ENCODE results near the gene ARID5A. TPM values are rescaled to one million over a fixed set of nuclear protein-coding genes. Genes with fewer than 3 reads are reported as not detected.
"Not testable (repeated sequence)": the region's sequence is repeated elsewhere in the genome, so short reads cannot be mapped to it uniquely, and the experiment has no call there.

ARID5A gene
- total RNA-seq, 5 donors from 2014 or later (not counting 1 experiment from before 2014, with no cell fraction given) = 105 to 140 (median 116) TPM

DNA sequence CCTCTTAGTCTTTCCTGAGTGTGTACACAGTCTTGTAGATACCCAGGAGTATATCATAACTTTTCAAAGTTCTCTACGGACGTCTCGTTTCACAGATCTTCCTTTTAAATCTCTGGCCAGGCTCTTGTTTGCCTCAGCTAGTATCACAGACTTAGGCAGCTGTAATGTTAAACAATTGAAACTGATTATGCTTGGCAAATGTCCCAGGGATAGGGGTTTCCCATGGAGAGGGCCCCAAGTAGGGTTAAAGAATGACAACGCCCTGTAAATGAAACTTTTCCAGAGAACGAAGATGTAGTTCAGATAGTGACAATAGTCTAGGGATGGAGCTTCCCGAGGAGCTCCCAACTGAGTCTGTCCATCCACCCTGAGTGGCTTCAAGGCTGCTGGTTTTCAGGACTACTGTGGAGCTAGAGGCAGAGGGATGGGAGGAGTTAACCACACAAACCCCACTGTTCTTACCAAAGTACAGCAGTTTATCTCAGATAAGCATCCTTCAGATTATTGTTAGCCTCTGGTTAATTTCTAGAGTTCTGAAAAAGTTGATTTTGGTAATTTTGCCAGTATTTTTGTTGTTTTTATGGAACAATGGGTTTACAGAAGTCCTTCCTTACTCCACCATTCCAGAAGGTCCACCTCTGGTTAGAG is 40.4 kb upstream of the ARID5A start:
- no peaks in the 10 kb centered on the region for H3K36me3 ChIP-seq (ENCODE audit: control insufficient read depth in 2 of 2, extremely low read depth in 1 of 2, insufficient read depth in 1 of 2, low read length in 1 of 2)
- POLR2A ChIA-PET = interaction anchor here in 1 of 2 donors (0.6 kb wide), 1 partner anchor 307 kb away, joined by 3 read pairs; no protein-coding TSS in a partner anchor
- H3K27me3 Mint-ChIP-seq = no peaks in the 10 kb centered on the region

DNA sequence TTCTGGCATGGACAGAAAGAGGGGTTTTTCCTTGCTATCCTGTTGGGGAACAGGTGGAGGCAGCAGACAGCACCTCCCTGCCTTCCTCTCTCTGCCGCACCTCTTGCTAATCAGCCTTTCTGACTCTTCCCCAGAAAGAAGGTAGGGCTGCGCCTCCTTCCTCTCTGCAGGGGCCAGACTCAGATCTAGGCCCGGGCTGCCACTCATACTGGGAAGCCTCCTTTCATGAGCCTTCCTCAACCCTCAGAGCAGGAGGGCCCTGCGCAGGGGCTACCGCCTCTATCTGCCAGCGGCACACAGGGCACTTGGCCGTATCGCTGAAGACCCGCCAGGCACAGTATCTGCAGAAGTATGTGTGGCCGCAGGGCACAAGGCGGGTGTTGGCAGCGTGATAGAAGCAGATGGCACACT is 38.5 kb upstream of the ARID5A start:
- POLR2A ChIA-PET = no interaction called here
- H3K4me3 Mint-ChIP-seq = no peak overlapping the region
- 88% methylated on average over 9 of the region's 12 CpGs for WGBS (ENCODE audit: insufficient coverage)

More for the DNA sequence above, 40.4 kb upstream of the ARID5A start:
- CTCF ChIA-PET = interaction anchor here in 1 of 2 donors (0.6 kb wide), 1 partner anchor 9 kb away, joined by 3 read pairs; no protein-coding TSS in a partner anchor
- Histone ChIP-seq H3K4me3 (ENCODE audit: control insufficient read depth in 1 of 2, extremely low read depth in 1 of 2, low read length in 1 of 2) (no peak overlapping the region), H3K4me1 (ENCODE audit: control insufficient read depth in 1 of 2, extremely low read depth in 1 of 2, insufficient read depth in 2 of 2, low read length in 2 of 2) (no peaks in the 10 kb centered on the region), H3K27ac (ENCODE audit: low read length) (no peak overlapping the region), H3K27me3 (replicated peaks in 1 of 2; ENCODE audit: control insufficient read depth in 2 of 2, extremely low read depth in 1 of 2, insufficient read depth in 2 of 2, low read length in 1 of 2) (peaks cover 0 to 7% of the 10 kb centered on the region in 2 experiments), H3K9me3 (no peaks in the 10 kb centered on the region)
- peaks cover 7 to 18% (median 11%) of the 10 kb centered on the region in 3 donors for H3K9me3 Mint-ChIP-seq
- H3K27ac Mint-ChIP-seq = no peak overlapping the region
- H3K4me1 Mint-ChIP-seq = peaks cover 1 to 3% (median 3%) of the 10 kb centered on the region in 3 donors
- no peak overlapping the region for H3K4me3 Mint-ChIP-seq
- 94% methylated on average over 4 of the region's 6 CpGs for whole genome bisulfite sequencing (ENCODE audit: insufficient coverage)
- ATAC-seq (replicated peaks in 1 of 4) (no peak), DNase-seq (no peak)
- H3K36me3 Mint-ChIP-seq = peaks cover 15% of the 10 kb centered on the region

DNA sequence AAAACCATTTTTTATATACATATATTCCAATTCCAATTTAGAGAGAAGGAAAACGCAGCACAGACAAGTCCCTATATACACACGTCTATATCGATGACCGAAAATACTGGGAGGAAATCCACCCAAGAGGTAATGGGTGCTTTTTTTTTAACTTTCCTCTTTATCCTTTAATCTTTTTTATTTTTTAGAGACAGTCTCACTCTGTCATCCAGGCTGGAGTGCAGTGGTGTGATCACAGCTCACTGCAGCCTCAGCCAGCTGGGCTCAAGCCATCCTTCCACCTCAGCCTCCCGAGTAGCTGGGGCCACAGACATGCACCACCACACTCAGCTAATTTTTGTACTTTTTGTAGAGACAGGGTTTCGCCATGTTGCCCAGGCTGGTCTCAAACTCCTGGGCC is 37.9 kb upstream of the ARID5A start:
- H3K36me3 ChIP-seq (ENCODE audit: control insufficient read depth in 2 of 2, extremely low read depth in 1 of 2, insufficient read depth in 1 of 2, low read length in 1 of 2); H3K4me3 Mint-ChIP-seq; H3K27me3 Mint-ChIP-seq; ATAC-seq (replicated peaks in 1 of 4); H3K27ac ChIP-seq (ENCODE audit: low read length); POLR2A ChIA-PET; DNase-seq; CTCF ChIA-PET; H3K27ac Mint-ChIP-seq; H3K9me3 ChIP-seq; H3K4me3 ChIP-seq (ENCODE audit: control insufficient read depth in 1 of 2, extremely low read depth in 1 of 2, low read length in 1 of 2): not testable (repeated sequence)
- WGBS (ENCODE audit: insufficient coverage) = no CpG with 5 or more reads among the region's 6 CpGs
- Mint-ChIP-seq H3K4me1 (peaks cover 14 to 15% (median 15%) of the 10 kb centered on the region in 3 donors), H3K36me3 (peaks cover 15% of the 10 kb centered on the region), H3K9me3 (peaks cover 7 to 18% (median 11%) of the 10 kb centered on the region in 3 donors)
- peaks cover 0 to 27% of the 10 kb centered on the region in 2 experiments for H3K27me3 ChIP-seq (replicated peaks in 1 of 2; ENCODE audit: control insufficient read depth in 2 of 2, extremely low read depth in 1 of 2, insufficient read depth in 2 of 2, low read length in 1 of 2)
- peaks cover 3 to 14% of the 10 kb centered on the region in 2 experiments for H3K4me1 ChIP-seq (ENCODE audit: control insufficient read depth in 1 of 2, extremely low read depth in 1 of 2, insufficient read depth in 2 of 2, low read length in 2 of 2)

More for the DNA sequence above, 38.5 kb upstream of the ARID5A start:
- Histone ChIP-seq H3K4me3 (ENCODE audit: control insufficient read depth in 1 of 2, extremely low read depth in 1 of 2, low read length in 1 of 2) (no peak overlapping the region), H3K36me3 (ENCODE audit: control insufficient read depth in 2 of 2, extremely low read depth in 1 of 2, insufficient read depth in 1 of 2, low read length in 1 of 2) (no peaks in the 10 kb centered on the region), H3K27ac (ENCODE audit: low read length) (no peak overlapping the region), H3K9me3 (no peaks in the 10 kb centered on the region), H3K4me1 (ENCODE audit: control insufficient read depth in 1 of 2, extremely low read depth in 1 of 2, insufficient read depth in 2 of 2, low read length in 2 of 2) (peaks cover 3 to 14% of the 10 kb centered on the region in 2 experiments), H3K27me3 (replicated peaks in 1 of 2; ENCODE audit: control insufficient read depth in 2 of 2, extremely low read depth in 1 of 2, insufficient read depth in 2 of 2, low read length in 1 of 2) (peaks cover 0 to 22% of the 10 kb centered on the region in 2 experiments)
- H3K4me1 Mint-ChIP-seq = peaks cover 14 to 15% (median 15%) of the 10 kb centered on the region in 3 donors
- peaks cover 15% of the 10 kb centered on the region for H3K36me3 Mint-ChIP-seq
- no peak for DNase-seq
- H3K27me3 Mint-ChIP-seq = peaks cover 0 to 3% of the 10 kb centered on the region in 2 donors
- CTCF ChIA-PET = interaction anchor here in 1 of 2 donors (0.5 kb wide), 1 partner anchor 374 kb away, joined by 4 read pairs; no protein-coding TSS in a partner anchor
- no peak overlapping the region for H3K27ac Mint-ChIP-seq
- H3K9me3 Mint-ChIP-seq = peaks cover 7 to 18% (median 11%) of the 10 kb centered on the region in 3 donors
- no peak for ATAC-seq (replicated peaks in 1 of 4)

DNA sequence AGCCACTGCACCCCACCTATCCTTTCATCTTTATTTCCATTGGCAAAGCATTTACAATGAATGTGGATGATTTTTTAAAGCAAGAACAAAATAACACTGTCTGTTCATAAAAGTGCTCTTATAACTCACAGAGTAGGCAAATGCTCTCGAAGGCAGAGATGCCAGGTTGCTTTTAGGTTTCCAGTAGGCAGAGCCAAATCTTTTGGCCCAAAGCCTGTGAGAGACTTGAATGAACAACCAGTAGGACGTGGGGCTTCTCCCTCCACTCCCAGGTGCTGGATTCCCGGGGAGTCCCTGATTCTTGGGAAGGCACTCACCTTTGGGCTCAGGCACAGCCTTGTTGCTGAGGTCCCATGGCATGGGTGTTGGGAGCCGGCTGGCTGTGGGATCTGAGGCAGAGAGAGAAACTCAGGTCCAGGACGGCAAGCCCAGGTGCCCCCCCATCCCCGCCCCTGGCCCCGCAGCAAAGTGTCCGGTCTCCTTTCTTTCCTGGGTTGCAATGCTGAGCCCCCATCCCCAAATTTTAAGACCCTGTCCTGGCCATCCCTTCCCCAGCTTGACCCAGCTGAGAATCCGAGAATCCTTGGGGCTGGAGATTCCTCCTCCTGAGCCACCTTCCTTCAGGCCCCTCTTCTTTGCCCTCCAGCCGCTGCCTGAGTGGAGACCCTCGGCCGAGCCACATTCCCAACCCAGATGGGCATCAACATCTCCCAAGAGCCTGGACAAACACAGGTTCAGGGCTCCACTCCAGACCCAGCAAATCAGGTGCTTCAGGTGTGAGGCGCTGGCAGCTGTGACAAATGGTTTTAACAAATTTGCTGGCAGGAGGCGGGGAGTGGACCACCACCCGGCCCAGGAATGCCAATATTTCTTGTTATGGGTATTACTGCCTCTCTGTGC is 37.2 kb upstream of the ARID5A start:
- no peak for DNase-seq
- no peak overlapping the region for H3K27ac Mint-ChIP-seq
- peaks cover 14 to 15% (median 15%) of the 10 kb centered on the region in 3 donors for H3K4me1 Mint-ChIP-seq
- H3K36me3 Mint-ChIP-seq = peaks cover 11% of the 10 kb centered on the region
- POLR2A ChIA-PET = no interaction called here
- Histone ChIP-seq H3K27ac (ENCODE audit: low read length) (no peak overlapping the region), H3K27me3 (replicated peaks in 1 of 2; ENCODE audit: control insufficient read depth in 2 of 2, extremely low read depth in 1 of 2, insufficient read depth in 2 of 2, low read length in 1 of 2) (peaks cover 0 to 31% of the 10 kb centered on the region in 2 experiments), H3K9me3 (no peaks in the 10 kb centered on the region), H3K4me3 (ENCODE audit: control insufficient read depth in 1 of 2, extremely low read depth in 1 of 2, low read length in 1 of 2) (no peak overlapping the region), H3K36me3 (ENCODE audit: control insufficient read depth in 2 of 2, extremely low read depth in 1 of 2, insufficient read depth in 1 of 2, low read length in 1 of 2) (no peaks in the 10 kb centered on the region), H3K4me1 (ENCODE audit: control insufficient read depth in 1 of 2, extremely low read depth in 1 of 2, insufficient read depth in 2 of 2, low read length in 2 of 2) (peaks cover 3 to 14% of the 10 kb centered on the region in 2 experiments)
- peaks cover 0 to 3% of the 10 kb centered on the region in 2 donors for H3K27me3 Mint-ChIP-seq
- no peak overlapping the region for H3K4me3 Mint-ChIP-seq
- ATAC-seq (replicated peaks in 1 of 4) = no peak
- CTCF ChIA-PET = no interaction called here
- peaks cover 7 to 13% (median 11%) of the 10 kb centered on the region in 3 donors for H3K9me3 Mint-ChIP-seq
- WGBS (ENCODE audit: insufficient coverage) = 91% methylated on average over 13 of the region's 15 CpGs

DNA sequence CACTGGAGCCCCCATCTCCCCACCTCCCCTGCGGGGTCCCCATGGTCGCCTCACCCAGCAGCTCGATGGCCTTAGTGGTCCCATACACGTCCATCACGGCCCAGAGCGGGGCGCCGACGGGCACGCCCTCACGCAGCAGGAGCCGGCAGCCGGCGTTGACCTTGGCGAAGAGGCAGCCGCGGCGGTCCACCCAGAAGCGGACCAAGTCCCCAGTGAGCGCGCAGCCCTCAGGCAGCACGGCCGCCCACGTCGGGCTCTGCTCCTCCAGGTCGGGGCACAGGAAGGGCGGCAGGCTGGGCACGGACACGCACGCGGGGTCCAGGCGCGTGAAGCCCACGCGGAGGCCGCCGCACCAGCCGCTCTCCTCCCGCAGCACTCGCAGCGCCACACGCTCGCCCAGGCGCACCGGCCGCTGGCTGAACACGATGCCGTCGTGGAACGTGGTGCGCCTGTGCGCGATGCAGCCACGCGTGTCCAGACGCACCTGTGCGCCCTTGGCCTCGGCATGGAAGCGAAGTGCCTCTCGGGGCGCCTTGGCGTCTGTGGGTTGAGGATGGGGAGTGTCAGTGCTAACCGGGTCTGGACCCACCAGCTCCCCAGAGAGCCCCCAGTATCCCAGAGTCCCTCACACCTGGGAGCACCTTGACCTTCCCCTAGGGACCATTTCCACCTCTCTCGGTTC is 36.0 kb upstream of the ARID5A start:
- Histone ChIP-seq H3K4me3 (ENCODE audit: control insufficient read depth in 1 of 2, extremely low read depth in 1 of 2, low read length in 1 of 2) (no peak overlapping the region), H3K9me3 (no peaks in the 10 kb centered on the region), H3K27me3 (replicated peaks in 1 of 2; ENCODE audit: control insufficient read depth in 2 of 2, extremely low read depth in 1 of 2, insufficient read depth in 2 of 2, low read length in 1 of 2) (peaks cover 0 to 31% of the 10 kb centered on the region in 2 experiments), H3K36me3 (ENCODE audit: control insufficient read depth in 2 of 2, extremely low read depth in 1 of 2, insufficient read depth in 1 of 2, low read length in 1 of 2) (no peaks in the 10 kb centered on the region), H3K27ac (ENCODE audit: low read length) (no peak overlapping the region), H3K4me1 (ENCODE audit: control insufficient read depth in 1 of 2, extremely low read depth in 1 of 2, insufficient read depth in 2 of 2, low read length in 2 of 2) (peaks cover 3 to 14% of the 10 kb centered on the region in 2 experiments)
- Mint-ChIP-seq H3K4me3 (no peak overlapping the region), H3K4me1 (peaks cover 14 to 15% (median 15%) of the 10 kb centered on the region in 3 donors), H3K27me3 (peaks cover 0 to 3% of the 10 kb centered on the region in 2 donors), H3K36me3 (peaks cover 6% of the 10 kb centered on the region), H3K9me3 (peaks cover 3 to 6% (median 5%) of the 10 kb centered on the region in 3 donors), H3K27ac (no peak overlapping the region)
- 78% methylated on average over 56 of the region's 64 CpGs for WGBS (ENCODE audit: insufficient coverage)
- ATAC-seq (replicated peaks in 1 of 4) = no peak
- CTCF ChIA-PET = no interaction called here
- POLR2A ChIA-PET = no interaction called here
- no peak for DNase-seq

DNA sequence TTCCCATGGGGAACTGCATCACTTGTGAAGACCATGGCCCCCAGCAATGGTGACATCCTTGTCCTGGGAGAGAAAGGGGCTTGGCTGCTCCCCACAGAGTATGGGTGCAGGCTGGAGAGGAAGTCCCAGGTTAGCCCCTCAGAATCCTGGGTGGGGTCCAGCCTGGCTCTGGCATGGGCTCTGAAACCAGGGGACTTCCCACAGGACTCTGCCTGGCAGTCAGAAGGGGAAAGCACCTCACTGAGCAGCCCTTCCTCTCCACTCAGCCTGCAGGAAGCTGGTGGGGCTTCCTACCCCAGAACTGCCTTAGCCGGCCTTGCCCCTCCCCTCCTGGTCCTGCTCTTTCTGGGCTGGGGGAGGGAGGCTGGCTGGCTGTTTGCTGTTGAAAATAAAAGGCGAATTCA is 35.1 kb upstream of the ARID5A start:
- no peak overlapping the region for H3K4me3 ChIP-seq (ENCODE audit: control insufficient read depth in 1 of 2, extremely low read depth in 1 of 2, low read length in 1 of 2)
- no CpG with 5 or more reads among the region's 2 CpGs for WGBS (ENCODE audit: insufficient coverage)
- H3K9me3 Mint-ChIP-seq = no peaks in the 10 kb centered on the region
- H3K9me3 ChIP-seq = no peaks in the 10 kb centered on the region
- no peak overlapping the region for H3K27ac Mint-ChIP-seq
- ChIA-PET CTCF (no interaction called here), POLR2A (no interaction called here)
- H3K27ac ChIP-seq (ENCODE audit: low read length) = no peak overlapping the region
- H3K27me3 Mint-ChIP-seq = peaks cover 0 to 3% of the 10 kb centered on the region in 2 donors
- peaks cover 3 to 14% of the 10 kb centered on the region in 2 experiments for H3K4me1 ChIP-seq (ENCODE audit: control insufficient read depth in 1 of 2, extremely low read depth in 1 of 2, insufficient read depth in 2 of 2, low read length in 2 of 2)
- H3K4me3 Mint-ChIP-seq = no peak overlapping the region
- no peaks in the 10 kb centered on the region for H3K36me3 ChIP-seq (ENCODE audit: control insufficient read depth in 2 of 2, extremely low read depth in 1 of 2, insufficient read depth in 1 of 2, low read length in 1 of 2)
- peaks cover 14 to 15% (median 15%) of the 10 kb centered on the region in 3 donors for H3K4me1 Mint-ChIP-seq
- peaks cover 0 to 31% of the 10 kb centered on the region in 2 experiments for H3K27me3 ChIP-seq (replicated peaks in 1 of 2; ENCODE audit: control insufficient read depth in 2 of 2, extremely low read depth in 1 of 2, insufficient read depth in 2 of 2, low read length in 1 of 2)
- peak in 13 of 35 experiments; percentile 8 to 57 (median 20) for DNase-seq
- ATAC-seq (replicated peaks in 1 of 4) = peak; percentile 55 to 95 (median 69)
- H3K36me3 Mint-ChIP-seq = no peaks in the 10 kb centered on the region

Data from T-cell (primary cell).